Lung (tissue), 12 donors: ENCODE data around the gene MST1. TPM values are rescaled to one million over a fixed set of nuclear protein-coding genes. Genes with fewer than 3 reads are reported as not detected.

ENCODE experiments used
- ATAC-seq: fragments of 200-7000 bp; cut with Tn5 transposase; one replicate; pipeline ENCODE4 v1.9.1; 2020; ENCODE audit warnings: moderate number of reproducible peaks; ENCODE audit not compliant: insufficient read depth, low FRiP score
- DNase-seq, 3 donors: peaks; one replicate each; pipeline ENCODE4 v3.0.0-alpha.2; 2013 to 2017
- H3K27ac ChIP-seq, 2 donors: one replicate each; pipeline ENCODE4 v1.5.1; 2013; ENCODE audit warnings: mild to moderate bottlenecking in 2 of 2, moderate library complexity in 2 of 2, control low read depth in 1 of 2, inconsistent platforms in 1 of 2, low read depth in 1 of 2, low read length in 1 of 2
- H3K27me3 ChIP-seq, 3 donors: one replicate each; pipeline ENCODE4 v1.5.1; 2013; ENCODE audit warnings: low read length in 2 of 3; ENCODE audit not compliant: control insufficient read depth in 3 of 3, insufficient read depth in 3 of 3
- H3K36me3 ChIP-seq, 4 donors: one replicate each; pipeline ENCODE4 v1.5.1; 2013; ENCODE audit warnings: low read length in 4 of 4, mild to moderate bottlenecking in 1 of 4, moderate library complexity in 1 of 4; ENCODE audit not compliant: control insufficient read depth in 4 of 4, insufficient read depth in 4 of 4
- H3K4me1 ChIP-seq, 5 donors: one replicate each; pipeline ENCODE4 v1.5.1; 2013; ENCODE audit warnings: low read length in 5 of 5, mild to moderate bottlenecking in 2 of 5, moderate library complexity in 1 of 5; ENCODE audit not compliant: control insufficient read depth in 5 of 5, insufficient read depth in 5 of 5
- H3K4me3 ChIP-seq: one replicate; pipeline ENCODE4 v1.5.1; 2013; ENCODE audit warnings: mild to moderate bottlenecking, control low read depth, moderate library complexity
- H3K9ac ChIP-seq, 2 donors: one replicate each; pipeline ENCODE4 v1.5.1; 2013; ENCODE audit warnings: low read length in 2 of 2, control low read depth in 1 of 2; ENCODE audit not compliant: insufficient read depth in 1 of 2
- H3K9me3 ChIP-seq, 4 donors: one replicate each; pipeline ENCODE4 v1.5.1; 2013; ENCODE audit warnings: low read length in 3 of 4, mild to moderate bottlenecking in 1 of 4, moderate library complexity in 1 of 4; ENCODE audit not compliant: control insufficient read depth in 4 of 4, insufficient read depth in 3 of 4
- WGBS, 2 donors: extraction: QIAGEN DNeasy Blood & Tissue Kit; methylation state at CpG; one replicate each; pipeline ENCODE4 v1.1.7; 2013; 5-methylcytosine and 5-hydroxymethylcytosine counted together
- polyA plus RNA-seq, 2 donors: library from polyadenylated mRNA; stranded (reverse); fragments of 200-250 nt; gene quantifications; one replicate each; pipeline ENCODE4 v1.2.1, GENCODE V29; 2013
- total RNA-seq, 2 donors: library from RNA; depleted of rRNA in 1 of 2; stranded (reverse); fragments of >200 nt in 1 of 2; gene quantifications; one replicate each; pipeline ENCODE4 v1.2.1, GENCODE V29; 2014 to 2021
- TF ChIP-seq, protein P1 (sequence below): IDR thresholded peaks from 2 replicates; pipeline ENCODE4 v1.5.1; 2012; ENCODE audit warnings: mild to moderate bottlenecking; ENCODE audit errors: control extremely low read depth, extremely low read depth
- donor health status: control.
- donor health status: control.
- donor health status: Bipolar disorder and iron deficiency.
- donor health status: healthy.
- donor health status: DM: yes; HTN: yes; CAD: no.

The MST1 gene
- total and polyA plus RNA-seq, 4 donors = 8.3 to 27.0 (median 17.2) TPM

GRCh38 chr3:49723628-49724551, 34.6 kb upstream of the MST1 start, which contains the start of gene GMPPB:
GMPPB (minus strand) TSS chr3:49723951; CDS start chr3:49723726, 225 bp downstream.
- Histone ChIP-seq H3K36me3 (peaks cover 7 to 39% (median 33%) of the 10 kb centered on the region in 4 donors), H3K9ac (peak within 1 kb of the TSS; percentile 65 to 95), H3K4me3 (peak within 1 kb of the TSS; percentile 90), H3K4me1 (peaks cover 0 to 25% (median 7%) of the 10 kb centered on the region in 5 donors), H3K27me3 (no peaks in the 10 kb centered on the region), H3K9me3 (no peaks in the 10 kb centered on the region), H3K27ac (peak within 1 kb of the TSS; percentile 94 to 96)
- ATAC-seq (peak; percentile 93), DNase-seq (peak; percentile 97 to 98 (median 98))
- WGBS, 2 donors = 0 to 1% methylated on average over 97 to 102 of the region's 102 CpGs
- TF ChIP-seq, protein P1, sequence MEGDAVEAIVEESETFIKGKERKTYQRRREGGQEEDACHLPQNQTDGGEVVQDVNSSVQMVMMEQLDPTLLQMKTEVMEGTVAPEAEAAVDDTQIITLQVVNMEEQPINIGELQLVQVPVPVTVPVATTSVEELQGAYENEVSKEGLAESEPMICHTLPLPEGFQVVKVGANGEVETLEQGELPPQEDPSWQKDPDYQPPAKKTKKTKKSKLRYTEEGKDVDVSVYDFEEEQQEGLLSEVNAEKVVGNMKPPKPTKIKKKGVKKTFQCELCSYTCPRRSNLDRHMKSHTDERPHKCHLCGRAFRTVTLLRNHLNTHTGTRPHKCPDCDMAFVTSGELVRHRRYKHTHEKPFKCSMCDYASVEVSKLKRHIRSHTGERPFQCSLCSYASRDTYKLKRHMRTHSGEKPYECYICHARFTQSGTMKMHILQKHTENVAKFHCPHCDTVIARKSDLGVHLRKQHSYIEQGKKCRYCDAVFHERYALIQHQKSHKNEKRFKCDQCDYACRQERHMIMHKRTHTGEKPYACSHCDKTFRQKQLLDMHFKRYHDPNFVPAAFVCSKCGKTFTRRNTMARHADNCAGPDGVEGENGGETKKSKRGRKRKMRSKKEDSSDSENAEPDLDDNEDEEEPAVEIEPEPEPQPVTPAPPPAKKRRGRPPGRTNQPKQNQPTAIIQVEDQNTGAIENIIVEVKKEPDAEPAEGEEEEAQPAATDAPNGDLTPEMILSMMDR = no peak

- DNase-seq = peak; percentile 36 to 51 (median 40)
- 0% methylated on average over 20 of the region's 20 CpGs for WGBS, 2 donors
- TF ChIP-seq, protein P1 = no peak
- peak; percentile 6 for ATAC-seq
- peaks cover 7 to 39% (median 33%) of the 10 kb centered on the region in 4 donors for H3K36me3 ChIP-seq
- H3K9ac ChIP-seq = peak overlapping the region; percentile 65 to 95
- peak overlapping the region; percentile 90 for H3K4me3 ChIP-seq
- H3K27me3 ChIP-seq = no peaks in the 10 kb centered on the region
- H3K27ac ChIP-seq = peak overlapping the region; percentile 94 to 96
- no peaks in the 10 kb centered on the region for H3K9me3 ChIP-seq
- peaks cover 0 to 31% (median 11%) of the 10 kb centered on the region in 5 donors for H3K4me1 ChIP-seq
Measured at GRCh38 chr3:49723296-49723627, 34.0 kb upstream of the MST1 start.

GRCh38 chr3:49722896-49723295, 33.6 kb upstream of the MST1 start:
- whole genome bisulfite sequencing, 2 donors = 61 to 80% methylated on average over 8 of the region's 8 CpGs
- no peaks in the 10 kb centered on the region for H3K27me3 ChIP-seq
- no peak for ATAC-seq
- H3K4me3 ChIP-seq = peak overlapping the region; percentile 90
- peaks cover 0 to 32% (median 11%) of the 10 kb centered on the region in 5 donors for H3K4me1 ChIP-seq
- TF ChIP-seq, protein P1 = no peak
- no peak for DNase-seq
- H3K9ac ChIP-seq = peak overlapping the region; percentile 65 to 95
- no peaks in the 10 kb centered on the region for H3K9me3 ChIP-seq
- H3K36me3 ChIP-seq = peaks cover 7 to 37% (median 29%) of the 10 kb centered on the region in 4 donors
- peak overlapping the region in 1 of 2 donors; percentile 94 for H3K27ac ChIP-seq
